Thoracic aorta (tissue), 2 donors: Measurements from ENCODE around the gene BRINP3. TPM values are rescaled to one million over a fixed set of nuclear protein-coding genes. Genes with fewer than 3 reads are reported as not detected.

ENCODE experiments used
- ATAC-seq: fragments of 150-250 bp; one replicate; pipeline ENCODE4 v1.8.0; 2017; ENCODE audit warnings: low read depth; ENCODE audit not compliant: insufficient number of reproducible peaks, low FRiP score
- DNase-seq: peaks from one replicate; pipeline ENCODE4 v3.0.0-alpha.2; 2020; ENCODE audit warnings: low spot score
- H3K27ac ChIP-seq, 2 donors: fragments of 200-600 bp; sonication (generic); 1 replicate in 1 of 2; 2 replicates in 1 of 2; pipeline ENCODE4 v1.5.1; 2016; ENCODE audit warnings: mild to moderate bottlenecking in 2 of 2, moderate library complexity in 2 of 2
- H3K27me3 ChIP-seq: fragments of 200-600 bp; sonication (generic); replicated peaks from 2 replicates; pipeline ENCODE4 v1.6.0; 2016; ENCODE audit warnings: mild to moderate bottlenecking; ENCODE audit not compliant: insufficient read depth
- H3K36me3 ChIP-seq: fragments of 200-600 bp; sonication (generic); one replicate; pipeline ENCODE4 v1.5.1; 2016
- H3K4me1 ChIP-seq, 2 donors: fragments of 200-600 bp; sonication (generic); 1 replicate in 1 of 2; 2 replicates in 1 of 2; pipeline versions ENCODE4 v1.5.1 to v1.6.0; 2016; ENCODE audit warnings: low read depth in 2 of 2, mild to moderate bottlenecking in 1 of 2; ENCODE audit not compliant: control insufficient read depth in 1 of 2
- H3K4me3 ChIP-seq: fragments of 200-600 bp; sonication (generic); 2 replicates; pipeline ENCODE4 v1.5.1; 2016; ENCODE audit warnings: mild to moderate bottlenecking
- H3K9me3 ChIP-seq: fragments of 200-600 bp; sonication (generic); 2 replicates; pipeline ENCODE4 v1.5.1; 2016
- total RNA-seq, 2 donors: library from RNA; depleted of rRNA; stranded (reverse); fragments of >200 nt; gene quantifications; one replicate each; pipeline versions ENCODE4 v1.1.0 to v1.2.3, GENCODE V29; 2016
- TF ChIP-seq, protein P1 (sequence below): fragments of 200-600 bp; sonication (generic); IDR thresholded peaks from one replicate; pipeline ENCODE4 v1.5.1; 2019; ENCODE audit warnings: antibody characterized with exemption

The BRINP3 gene
- total RNA-seq, 2 donors from 2014 or later, result 6.0 TPM; not detected in 1

DNA sequence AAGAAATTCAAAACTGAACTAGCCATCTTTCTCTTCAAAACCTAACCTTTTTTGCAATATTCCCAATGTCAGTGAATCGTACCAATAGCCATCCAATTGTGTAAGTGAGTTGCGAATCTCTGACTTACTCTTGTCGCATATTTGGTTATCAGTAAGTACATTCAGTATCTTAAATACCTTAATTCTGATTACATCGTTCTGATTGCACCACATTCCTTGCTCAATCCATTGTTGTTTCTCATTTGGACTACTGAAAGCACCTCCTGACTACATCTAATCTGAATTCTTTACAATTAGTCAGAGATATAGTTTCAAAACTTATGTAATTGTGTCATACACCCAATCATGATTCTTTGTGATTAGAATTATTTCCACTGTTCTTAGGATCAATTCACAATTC is 16.8 kb upstream of the BRINP3 start:
- Histone ChIP-seq H3K36me3 (no peaks in the 10 kb centered on the region), H3K4me3 (no peak overlapping the region), H3K9me3 (no peaks in the 10 kb centered on the region), H3K27ac (no peak overlapping the region), H3K4me1 (no peaks in the 10 kb centered on the region), H3K27me3 (no peaks in the 10 kb centered on the region)
- ATAC-seq, result no peak
- TF ChIP-seq, protein P1, sequence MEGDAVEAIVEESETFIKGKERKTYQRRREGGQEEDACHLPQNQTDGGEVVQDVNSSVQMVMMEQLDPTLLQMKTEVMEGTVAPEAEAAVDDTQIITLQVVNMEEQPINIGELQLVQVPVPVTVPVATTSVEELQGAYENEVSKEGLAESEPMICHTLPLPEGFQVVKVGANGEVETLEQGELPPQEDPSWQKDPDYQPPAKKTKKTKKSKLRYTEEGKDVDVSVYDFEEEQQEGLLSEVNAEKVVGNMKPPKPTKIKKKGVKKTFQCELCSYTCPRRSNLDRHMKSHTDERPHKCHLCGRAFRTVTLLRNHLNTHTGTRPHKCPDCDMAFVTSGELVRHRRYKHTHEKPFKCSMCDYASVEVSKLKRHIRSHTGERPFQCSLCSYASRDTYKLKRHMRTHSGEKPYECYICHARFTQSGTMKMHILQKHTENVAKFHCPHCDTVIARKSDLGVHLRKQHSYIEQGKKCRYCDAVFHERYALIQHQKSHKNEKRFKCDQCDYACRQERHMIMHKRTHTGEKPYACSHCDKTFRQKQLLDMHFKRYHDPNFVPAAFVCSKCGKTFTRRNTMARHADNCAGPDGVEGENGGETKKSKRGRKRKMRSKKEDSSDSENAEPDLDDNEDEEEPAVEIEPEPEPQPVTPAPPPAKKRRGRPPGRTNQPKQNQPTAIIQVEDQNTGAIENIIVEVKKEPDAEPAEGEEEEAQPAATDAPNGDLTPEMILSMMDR, result no peak
- DNase-seq, result no peak

DNA sequence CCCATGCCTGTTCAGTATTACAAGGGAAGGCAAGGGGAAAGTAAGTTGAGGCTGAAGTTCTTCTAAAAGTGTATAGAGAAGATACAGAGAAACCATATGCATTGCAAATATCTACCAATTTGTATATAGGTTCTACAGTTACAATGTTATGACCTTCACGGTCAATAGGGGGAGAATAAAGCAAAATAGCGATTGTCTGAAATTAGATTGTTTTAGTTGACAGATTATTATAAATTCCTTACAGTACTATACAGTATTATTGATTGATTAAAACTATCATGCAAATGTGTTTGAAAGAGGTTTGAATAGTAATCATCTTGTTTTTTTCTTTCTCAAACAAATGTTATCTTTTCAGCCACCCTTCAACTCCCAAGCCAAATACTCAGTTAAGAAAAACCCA is 13.7 kb upstream of the BRINP3 start:
- DNase-seq, result no peak
- Histone ChIP-seq H3K4me3 (no peak overlapping the region), H3K9me3 (no peaks in the 10 kb centered on the region), H3K36me3 (no peaks in the 10 kb centered on the region), H3K4me1 (no peaks in the 10 kb centered on the region), H3K27me3 (no peaks in the 10 kb centered on the region), H3K27ac (no peak overlapping the region)
- no peak for ATAC-seq
- TF ChIP-seq, protein P1, result no peak

DNA sequence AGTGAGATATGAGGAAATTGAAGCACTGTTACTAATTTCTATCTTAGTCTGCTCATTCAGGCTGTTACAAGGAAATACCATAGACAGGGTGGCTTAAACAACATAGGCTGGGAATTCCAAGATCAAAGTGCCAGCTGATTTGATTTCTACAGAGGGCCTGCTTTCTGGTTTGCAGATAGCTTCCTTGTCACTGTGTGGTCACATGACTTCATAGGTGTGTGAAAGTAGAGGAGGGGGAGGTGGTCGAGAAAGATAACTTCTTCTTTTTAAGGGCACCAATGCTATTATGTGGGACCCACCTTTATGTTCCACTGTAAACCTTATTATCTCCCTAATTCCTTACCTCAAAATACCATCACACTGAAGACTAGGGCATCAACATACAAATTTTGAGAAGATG is 6.4 kb upstream of the BRINP3 start:
- TF ChIP-seq, protein P1, result no peak
- DNase-seq, result no peak

DNA sequence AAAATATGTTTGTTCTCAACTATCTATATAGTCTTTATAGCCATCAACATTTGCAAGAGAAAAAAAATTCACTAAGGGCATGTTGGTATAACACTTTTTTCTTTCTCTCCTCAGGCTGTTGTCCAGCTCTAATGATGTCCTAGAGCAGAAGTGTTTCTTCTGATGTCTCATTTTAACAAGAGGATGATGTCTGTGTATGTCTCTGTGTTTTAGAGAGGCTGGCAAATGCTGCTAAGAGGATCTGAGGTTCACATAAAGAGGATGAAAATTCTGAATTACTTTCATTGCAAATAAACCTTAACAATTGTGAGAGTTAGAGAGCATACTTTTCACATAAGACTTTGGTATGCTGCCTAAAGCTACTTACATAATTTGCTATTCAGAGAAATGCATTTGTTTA is 2.6 kb upstream of the BRINP3 start:
- Histone ChIP-seq H3K9me3 (no peaks in the 10 kb centered on the region), H3K36me3 (no peaks in the 10 kb centered on the region), H3K27me3 (no peaks in the 10 kb centered on the region), H3K4me3 (no peak overlapping the region), H3K27ac (no peak overlapping the region), H3K4me1 (peaks cover 0 to 16% of the 10 kb centered on the region in 2 donors)
- TF ChIP-seq, protein P1, result no peak
- DNase-seq (no peak), ATAC-seq (no peak)

More for the DNA sequence above, 6.4 kb upstream of the BRINP3 start:
- Histone ChIP-seq H3K27ac (no peak overlapping the region), H3K4me3 (no peak overlapping the region), H3K9me3 (no peaks in the 10 kb centered on the region), H3K4me1 (peaks cover 0 to 1% of the 10 kb centered on the region in 2 donors), H3K36me3 (no peaks in the 10 kb centered on the region), H3K27me3 (no peaks in the 10 kb centered on the region)
- ATAC-seq, result no peak

DNA sequence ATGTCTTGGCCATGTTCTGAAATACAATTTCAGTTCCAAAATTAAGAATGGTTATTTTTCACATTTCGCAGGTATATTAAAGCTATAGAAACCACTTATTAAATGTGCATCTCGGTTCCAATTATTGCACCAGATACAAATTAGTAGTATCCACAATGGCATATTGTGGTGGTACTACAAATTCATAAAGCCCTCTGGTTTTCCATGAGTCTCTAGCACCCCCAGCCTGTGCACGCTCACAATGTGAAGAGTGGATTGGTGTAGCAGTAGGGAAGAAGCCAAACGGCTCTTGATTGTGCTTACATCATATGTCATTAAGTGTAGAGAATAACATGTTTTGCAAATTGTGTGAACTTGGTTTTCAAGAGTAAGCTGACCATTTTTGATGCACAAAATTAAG is 1.9 kb upstream of the BRINP3 start:
- Histone ChIP-seq H3K27ac (no peak overlapping the region), H3K4me3 (no peak overlapping the region), H3K9me3 (no peaks in the 10 kb centered on the region), H3K36me3 (no peaks in the 10 kb centered on the region), H3K27me3 (no peaks in the 10 kb centered on the region), H3K4me1 (peaks cover 0 to 23% of the 10 kb centered on the region in 2 donors)
- ATAC-seq, result no peak
- no peak for DNase-seq
- TF ChIP-seq, protein P1, result no peak
